CD4-positive, alpha-beta memory T cell (primary cell): ENCODE measurements around the gene RGS18. TPM values are rescaled to one million over a fixed set of nuclear protein-coding genes. Genes with fewer than 3 reads are reported as not detected.
"Not testable (repeated sequence)": the region's sequence is repeated elsewhere in the genome, so short reads cannot be mapped to it uniquely, and the experiment has no call there.

ENCODE experiments used
- CTCF ChIA-PET: fragments of 350-600 bp; sonication (Branson Sonifier 250); formaldehyde crosslinking; loops from one replicate; lab custom pipeline; 2021; ENCODE audit warnings: inconsistent platforms; ENCODE audit not compliant: partially characterized antibody; lab: Charles Lee
- POLR2A ChIA-PET: fragments of 350-600 bp; sonication (Branson Sonifier 250); formaldehyde crosslinking; loops from one replicate; lab custom pipeline; 2021; ENCODE audit not compliant: partially characterized antibody; lab: Charles Lee
- DNase-seq, 5 donors: peaks; one replicate each; pipeline versions ENCODE4 v3.0.0 to v3.0.0-alpha.2; 2020 to 2022; ENCODE audit warnings: mixed read lengths in 1 of 5
- H3K27ac ChIP-seq: one replicate; pipeline ENCODE4 v1.7.0; 2013; ENCODE audit warnings: low read depth, low read length
- H3K27me3 ChIP-seq: 2 replicates; pipeline ENCODE4 v1.7.0; 2013; ENCODE audit warnings: mild to moderate bottlenecking, low read length, moderate library complexity; ENCODE audit not compliant: insufficient read depth
- H3K36me3 ChIP-seq: 2 replicates; pipeline ENCODE4 v1.7.0; 2013; ENCODE audit warnings: mild to moderate bottlenecking, low read length, moderate library complexity; ENCODE audit not compliant: insufficient read depth
- H3K4me1 ChIP-seq: 2 replicates; pipeline ENCODE4 v1.7.0; 2013; ENCODE audit warnings: mild to moderate bottlenecking, low read length, moderate library complexity; ENCODE audit not compliant: insufficient read depth
- H3K4me3 ChIP-seq, 2 donors: one replicate each; pipeline ENCODE4 v1.7.0; 2013; ENCODE audit warnings: low read length in 2 of 2, mild to moderate bottlenecking in 1 of 2
- H3K9me3 ChIP-seq, 2 donors: one replicate each; pipeline ENCODE4 v1.7.0; 2013; ENCODE audit warnings: low read length in 2 of 2, control low read depth in 1 of 2; ENCODE audit not compliant: control insufficient read depth in 1 of 2
- H3K27ac Mint-ChIP-seq, 7 donors: one replicate each; pipeline ENCODE4 v1.8.0; 2020 to 2021; ENCODE audit warnings: mixed read lengths in 7 of 7, mild to moderate bottlenecking in 6 of 7, inconsistent platforms in 3 of 7, moderate library complexity in 3 of 7
- H3K27me3 Mint-ChIP-seq, 2 donors: one replicate each; pipeline ENCODE4 v1.8.0; 2020 to 2021; ENCODE audit warnings: mixed read lengths in 2 of 2
- H3K36me3 Mint-ChIP-seq, 2 donors: one replicate each; pipeline ENCODE4 v1.8.0; 2020 to 2021; ENCODE audit warnings: mixed read lengths in 2 of 2, inconsistent platforms in 1 of 2, mild to moderate bottlenecking in 1 of 2
- H3K4me1 Mint-ChIP-seq, 4 donors: one replicate each; pipeline ENCODE4 v1.8.0; 2020 to 2021; ENCODE audit warnings: mixed read lengths in 4 of 4, mild to moderate bottlenecking in 1 of 4
- H3K4me3 Mint-ChIP-seq, 8 donors: one replicate each; pipeline ENCODE4 v1.8.0; 2020 to 2021; ENCODE audit warnings: mixed read lengths in 8 of 8, mild to moderate bottlenecking in 7 of 8, moderate library complexity in 6 of 8, inconsistent platforms in 3 of 8
- H3K9me3 Mint-ChIP-seq, 8 donors: one replicate each; pipeline ENCODE4 v1.8.0; 2020 to 2021; ENCODE audit warnings: mixed read lengths in 8 of 8, mild to moderate bottlenecking in 5 of 8, inconsistent platforms in 3 of 8, moderate library complexity in 1 of 8
- intact Hi-C: fragments of 100-400 bp; cut with micrococcal nuclease; formaldehyde crosslinking; loops from one replicate; pipeline ENCODE4 v1.15.1; 2023
- polyA plus RNA-seq, 2 donors: library from polyadenylated mRNA; unstranded; fragments of 300-500 nt; fragmentation: Illumina TruSeq; gene quantifications; one replicate each; pipeline ENCODE4 v1.2.3, GENCODE V29; 2021
- total RNA-seq, 2 experiments: library from RNA; stranded (reverse); gene quantifications; one replicate each; pipeline ENCODE4 v1.2.3, GENCODE V29; 2021

RGS18 gene
- total and polyA plus RNA-seq, 4 experiments from 2014 or later, result 1.6 to 2.4 (median 1.7) TPM

- no peak overlapping the region for H3K27ac ChIP-seq
- CTCF ChIA-PET, result no interaction called here
- peaks cover 0 to 20% (median 9%) of the 10 kb centered on the region in 8 donors for H3K9me3 Mint-ChIP-seq
- no peaks in the 10 kb centered on the region for H3K27me3 ChIP-seq
- intact Hi-C loops, result no loop called here
- no peaks in the 10 kb centered on the region for H3K4me1 ChIP-seq
- H3K27ac Mint-ChIP-seq, result peak overlapping the region in 1 of 7 donors; percentile 37
- no peak overlapping the region for H3K4me3 ChIP-seq
- no peaks in the 10 kb centered on the region for H3K36me3 Mint-ChIP-seq
- DNase-seq, result no peak
- H3K4me3 Mint-ChIP-seq, result no peak overlapping the region
- POLR2A ChIA-PET, result no interaction called here
- H3K36me3 ChIP-seq, result no peaks in the 10 kb centered on the region
- no peaks in the 10 kb centered on the region for H3K27me3 Mint-ChIP-seq
- H3K4me1 Mint-ChIP-seq, result peaks cover 0 to 4% (median 0%) of the 10 kb centered on the region in 4 donors
- no peaks in the 10 kb centered on the region for H3K9me3 ChIP-seq
Observed at GRCh38 chr1:192162376-192162775, 4.1 kb downstream of the RGS18 start.

- not testable (repeated sequence) for H3K27me3 Mint-ChIP-seq, H3K4me1 ChIP-seq
Observed at GRCh38 chr1:192165002-192165401, 6.7 kb downstream of the RGS18 start.

GRCh38 chr1:192167011-192167410, 8.7 kb downstream of the RGS18 start:
- H3K36me3 ChIP-seq, result no peaks in the 10 kb centered on the region
- H3K4me1 ChIP-seq, result no peaks in the 10 kb centered on the region
- ChIA-PET CTCF (no interaction called here), POLR2A (no interaction called here)
- Mint-ChIP-seq H3K4me1 (no peaks in the 10 kb centered on the region), H3K27ac (no peak overlapping the region), H3K27me3 (no peaks in the 10 kb centered on the region), H3K36me3 (no peaks in the 10 kb centered on the region), H3K4me3 (no peak overlapping the region), H3K9me3 (peaks cover 0 to 16% (median 8%) of the 10 kb centered on the region in 8 donors)
- H3K27ac ChIP-seq, result no peak overlapping the region
- no peaks in the 10 kb centered on the region for H3K9me3 ChIP-seq
- no peaks in the 10 kb centered on the region for H3K27me3 ChIP-seq
- no peak for DNase-seq
- intact Hi-C loops, result no loop called here
- no peak overlapping the region for H3K4me3 ChIP-seq

More at GRCh38 chr1:192165002-192165401, 6.7 kb downstream of the RGS18 start:
- H3K27me3 ChIP-seq, POLR2A ChIA-PET, H3K27ac Mint-ChIP-seq, H3K36me3 Mint-ChIP-seq, DNase-seq, H3K4me3 ChIP-seq, H3K27ac ChIP-seq, H3K9me3 ChIP-seq, CTCF ChIA-PET, H3K36me3 ChIP-seq, H3K4me1 Mint-ChIP-seq, intact Hi-C loops, H3K4me3 Mint-ChIP-seq: not testable (repeated sequence)
- H3K9me3 Mint-ChIP-seq, result peaks cover 0 to 20% (median 9%) of the 10 kb centered on the region in 8 donors

- POLR2A ChIA-PET, result no interaction called here
- Histone ChIP-seq H3K4me1 (no peaks in the 10 kb centered on the region), H3K36me3 (no peaks in the 10 kb centered on the region), H3K27me3 (no peaks in the 10 kb centered on the region), H3K27ac (no peak overlapping the region), H3K9me3 (no peaks in the 10 kb centered on the region), H3K4me3 (no peak overlapping the region)
- intact Hi-C loops, result no loop called here
- H3K36me3 Mint-ChIP-seq, result no peaks in the 10 kb centered on the region
- CTCF ChIA-PET, result no interaction called here
- no peak overlapping the region for H3K4me3 Mint-ChIP-seq
- no peak for DNase-seq
- no peak overlapping the region for H3K27ac Mint-ChIP-seq
- H3K27me3 Mint-ChIP-seq, result no peaks in the 10 kb centered on the region
- H3K4me1 Mint-ChIP-seq, result no peaks in the 10 kb centered on the region
- peaks cover 0 to 13% (median 8%) of the 10 kb centered on the region in 8 donors for H3K9me3 Mint-ChIP-seq
Observed at GRCh38 chr1:192167911-192168700, 9.8 kb downstream of the RGS18 start.

- Mint-ChIP-seq H3K27ac (peak overlapping the region in 1 of 7 donors; percentile 28), H3K27me3 (no peaks in the 10 kb centered on the region), H3K4me1 (no peaks in the 10 kb centered on the region), H3K4me3 (no peak overlapping the region), H3K9me3 (peaks cover 0 to 13% (median 7%) of the 10 kb centered on the region in 8 donors), H3K36me3 (no peaks in the 10 kb centered on the region)
- DNase-seq, result no peak
- no peaks in the 10 kb centered on the region for H3K36me3 ChIP-seq
- H3K4me3 ChIP-seq, result no peak overlapping the region
- no peaks in the 10 kb centered on the region for H3K27me3 ChIP-seq
- no peak overlapping the region for H3K27ac ChIP-seq
- ChIA-PET CTCF (no interaction called here), POLR2A (no interaction called here)
- intact Hi-C loops, result no loop called here
- no peaks in the 10 kb centered on the region for H3K9me3 ChIP-seq
- H3K4me1 ChIP-seq, result no peaks in the 10 kb centered on the region
Observed at GRCh38 chr1:192168964-192169363, 10.7 kb downstream of the RGS18 start.

GRCh38 chr1:192170196-192170984, 12.1 kb downstream of the RGS18 start:
- H3K9me3 ChIP-seq, result no peaks in the 10 kb centered on the region
- no peaks in the 10 kb centered on the region for H3K27me3 Mint-ChIP-seq
- peak overlapping the region in 1 of 8 donors; percentile 7 for H3K4me3 Mint-ChIP-seq
- peaks cover 0 to 5% (median 2%) of the 10 kb centered on the region in 8 donors for H3K9me3 Mint-ChIP-seq
- no peak overlapping the region for H3K4me3 ChIP-seq
- H3K27ac Mint-ChIP-seq, result peak overlapping the region in 3 of 7 donors; percentile 0 to 26 (median 17)
- POLR2A ChIA-PET, result no interaction called here
- no peaks in the 10 kb centered on the region for H3K4me1 ChIP-seq
- intact Hi-C loops, result no loop called here
- H3K36me3 ChIP-seq, result no peaks in the 10 kb centered on the region
- no peak for DNase-seq
- no peak overlapping the region for H3K27ac ChIP-seq
- no peaks in the 10 kb centered on the region for H3K4me1 Mint-ChIP-seq
- no peaks in the 10 kb centered on the region for H3K27me3 ChIP-seq
- CTCF ChIA-PET, result no interaction called here
- H3K36me3 Mint-ChIP-seq, result no peaks in the 10 kb centered on the region

GRCh38 chr1:192171123-192171522, 12.9 kb downstream of the RGS18 start:
- intact Hi-C loops, result no loop called here
- H3K4me3 Mint-ChIP-seq, result no peak overlapping the region
- Histone ChIP-seq H3K4me1 (no peaks in the 10 kb centered on the region), H3K9me3 (no peaks in the 10 kb centered on the region), H3K27me3 (no peaks in the 10 kb centered on the region), H3K4me3 (no peak overlapping the region), H3K36me3 (no peaks in the 10 kb centered on the region), H3K27ac (no peak overlapping the region)
- no peaks in the 10 kb centered on the region for H3K27me3 Mint-ChIP-seq
- no peaks in the 10 kb centered on the region for H3K36me3 Mint-ChIP-seq
- POLR2A ChIA-PET, result no interaction called here
- no peak overlapping the region for H3K27ac Mint-ChIP-seq
- no peak for DNase-seq
- H3K9me3 Mint-ChIP-seq, result peaks cover 0 to 6% (median under 1%) of the 10 kb centered on the region in 8 donors
- no peaks in the 10 kb centered on the region for H3K4me1 Mint-ChIP-seq
- CTCF ChIA-PET, result no interaction called here
